Fibroblast of pulmonary artery (primary cell): ENCODE measurements around the gene CHAC2.

ENCODE experiments used
- DNase-seq: peaks from one replicate; pipeline ENCODE4 v3.0.0-alpha.2; 2010; ENCODE audit warnings: low read depth
- H3K4me3 ChIP-seq: replicated peaks from 2 replicates; pipeline ENCODE4 v1.5.1; 2011; ENCODE audit warnings: low read depth, mild to moderate bottlenecking, control low read depth, low read length, moderate library complexity
- TF ChIP-seq, protein P1 (sequence below): IDR thresholded peaks from 2 replicates; pipeline ENCODE4 v1.5.1; 2011; ENCODE audit warnings: mild to moderate bottlenecking, control low read depth, low read length, inconsistent platforms; ENCODE audit errors: missing control alignments

CHAC2 gene

GRCh38 chr2:53770264-53770663, 2.7 kb downstream of the CHAC2 start:
- DNase-seq = no peak
- TF ChIP-seq, protein P1, sequence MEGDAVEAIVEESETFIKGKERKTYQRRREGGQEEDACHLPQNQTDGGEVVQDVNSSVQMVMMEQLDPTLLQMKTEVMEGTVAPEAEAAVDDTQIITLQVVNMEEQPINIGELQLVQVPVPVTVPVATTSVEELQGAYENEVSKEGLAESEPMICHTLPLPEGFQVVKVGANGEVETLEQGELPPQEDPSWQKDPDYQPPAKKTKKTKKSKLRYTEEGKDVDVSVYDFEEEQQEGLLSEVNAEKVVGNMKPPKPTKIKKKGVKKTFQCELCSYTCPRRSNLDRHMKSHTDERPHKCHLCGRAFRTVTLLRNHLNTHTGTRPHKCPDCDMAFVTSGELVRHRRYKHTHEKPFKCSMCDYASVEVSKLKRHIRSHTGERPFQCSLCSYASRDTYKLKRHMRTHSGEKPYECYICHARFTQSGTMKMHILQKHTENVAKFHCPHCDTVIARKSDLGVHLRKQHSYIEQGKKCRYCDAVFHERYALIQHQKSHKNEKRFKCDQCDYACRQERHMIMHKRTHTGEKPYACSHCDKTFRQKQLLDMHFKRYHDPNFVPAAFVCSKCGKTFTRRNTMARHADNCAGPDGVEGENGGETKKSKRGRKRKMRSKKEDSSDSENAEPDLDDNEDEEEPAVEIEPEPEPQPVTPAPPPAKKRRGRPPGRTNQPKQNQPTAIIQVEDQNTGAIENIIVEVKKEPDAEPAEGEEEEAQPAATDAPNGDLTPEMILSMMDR = no peak
- no peak overlapping the region for H3K4me3 ChIP-seq

DNA sequence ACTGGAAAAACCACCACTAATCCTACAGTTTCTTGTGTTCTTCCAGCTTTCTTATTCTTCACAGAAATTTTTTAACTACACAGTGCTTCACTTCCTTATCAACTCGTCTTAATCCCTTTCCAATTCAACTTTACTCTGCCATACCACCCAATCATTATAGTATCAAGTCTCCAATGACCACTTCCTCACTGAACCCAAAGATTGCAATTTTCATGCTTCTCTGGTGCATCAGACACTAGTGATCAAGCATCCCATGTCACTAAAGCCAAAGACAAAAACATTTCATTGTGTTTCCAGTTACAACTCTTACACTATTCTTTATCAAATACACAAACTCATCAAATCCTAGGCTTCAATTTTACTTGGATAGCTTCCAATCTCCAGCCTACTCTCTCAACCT, 9.5 kb downstream of the CHAC2 start:
- no peak for DNase-seq
- H3K4me3 ChIP-seq = no peak overlapping the region
- TF ChIP-seq, protein P1 = no peak

- DNase-seq = no peak
- no peak overlapping the region for H3K4me3 ChIP-seq
- TF ChIP-seq, protein P1 = no peak
These were observed 11.0 kb downstream of the CHAC2 start for GRCh38 chr2:53778536-53779162.

GRCh38 chr2:53780056-53780455, 12.5 kb downstream of the CHAC2 start:
- no peak overlapping the region for H3K4me3 ChIP-seq
- DNase-seq = no peak
- TF ChIP-seq, protein P1 = no peak

GRCh38 chr2:53782676-53783075, 15.1 kb downstream of the CHAC2 start:
- no peak for DNase-seq
- H3K4me3 ChIP-seq = no peak overlapping the region
- TF ChIP-seq, protein P1 = no peak

GRCh38 chr2:53784436-53784835, 16.8 kb downstream of the CHAC2 start:
- DNase-seq = no peak
- no peak overlapping the region for H3K4me3 ChIP-seq
- TF ChIP-seq, protein P1 = no peak

DNA sequence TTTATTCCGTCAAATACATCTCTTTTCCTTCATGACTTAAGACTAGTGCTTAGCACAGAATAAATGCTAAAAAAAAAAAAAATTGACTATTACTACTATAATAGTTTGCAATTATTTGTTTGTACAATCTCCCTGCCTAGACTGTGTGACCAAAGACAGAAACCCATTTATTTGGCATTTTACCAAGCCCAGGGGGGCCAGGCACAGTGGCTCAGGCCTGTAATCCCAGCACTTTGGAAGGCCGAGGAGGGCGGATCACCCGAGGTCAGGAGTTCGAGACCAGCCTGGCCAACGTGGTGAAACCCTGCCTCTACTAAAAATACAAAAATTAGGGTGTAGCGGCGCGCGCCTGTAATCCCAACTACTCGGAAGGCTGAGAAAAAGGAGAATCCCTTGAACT, 17.8 kb downstream of the CHAC2 start:
- TF ChIP-seq, protein P1 = no peak

More for the DNA sequence above, 17.8 kb downstream of the CHAC2 start:
- no peak for DNase-seq
- peak overlapping the region; percentile 98 for H3K4me3 ChIP-seq
